HG03108 (cell line): Measurements from ENCODE around the gene MIB2.
"Not testable (repeated sequence)": the region's sequence is repeated elsewhere in the genome, so short reads cannot be mapped to it uniquely, and the experiment has no call there.

Source experiments
- ATAC-seq: cut with Tn5 transposase; IDR thresholded peaks from one replicate; pipeline ENCODE4 v1.9.1; 2021; ENCODE audit warnings: moderate library complexity; ENCODE audit not compliant: unreplicated experiment

The MIB2 gene

GRCh38 chr1:1646326-1646725 is 31.0 kb downstream of the MIB2 start:
- not testable (repeated sequence) for ATAC-seq

GRCh38 chr1:1647567-1648241 is 32.4 kb downstream of the MIB2 start:
- not testable (repeated sequence) for ATAC-seq

- not testable (repeated sequence) for ATAC-seq
Measured at GRCh38 chr1:1648265-1648664, 33.0 kb downstream of the MIB2 start.

- ATAC-seq = peak; percentile 87
Measured at GRCh38 chr1:1658583-1659549, 43.6 kb downstream of the MIB2 start, which contains the start of gene CDK11B. TSS of gene CDK11B (minus strand) at chr1:1659004. CDS start at chr1:1657485, 1,519 bp downstream.

- ATAC-seq = not testable (repeated sequence)
Measured at GRCh38 chr1:1662392-1662791, 47.1 kb downstream of the MIB2 start.

GRCh38 chr1:1662830-1663560 is 47.7 kb downstream of the MIB2 start:
- not testable (repeated sequence) for ATAC-seq

GRCh38 chr1:1664318-1664717 is 49.0 kb downstream of the MIB2 start:
- not testable (repeated sequence) for ATAC-seq

GRCh38 chr1:1664941-1665814 is 49.9 kb downstream of the MIB2 start:
- ATAC-seq = no peak

- no peak for ATAC-seq
Measured at GRCh38 chr1:1665815-1666251, 50.5 kb downstream of the MIB2 start.

- ATAC-seq = no peak
Measured at GRCh38 chr1:1666526-1666925, 51.2 kb downstream of the MIB2 start.

GRCh38 chr1:1669468-1670440 is 54.5 kb downstream of the MIB2 start:
- no peak for ATAC-seq

GRCh38 chr1:1670866-1671265 is 55.6 kb downstream of the MIB2 start:
- no peak for ATAC-seq

- ATAC-seq = no peak
Measured at GRCh38 chr1:1671365-1672119, 56.2 kb downstream of the MIB2 start.

- ATAC-seq = no peak
Measured at GRCh38 chr1:1672181-1672965, 57.1 kb downstream of the MIB2 start.

- ATAC-seq = not testable (repeated sequence)
Measured at GRCh38 chr1:1674806-1675205, 59.5 kb downstream of the MIB2 start.

- ATAC-seq = not testable (repeated sequence)
Measured at GRCh38 chr1:1675218-1675617, 59.9 kb downstream of the MIB2 start.

- ATAC-seq = not testable (repeated sequence)
Measured at GRCh38 chr1:1676087-1676486, 60.8 kb downstream of the MIB2 start.
